Activated T-cell treated with anti-CD3 and anti-CD28 coated beads for 1 hour (primary cell): ENCODE results near the gene FOXN1.
"Not testable (repeated sequence)": the region's sequence is repeated elsewhere in the genome, so short reads cannot be mapped to it uniquely, and the experiment has no call there.

ENCODE experiments used
- DNase-seq: peaks from one replicate; pipeline ENCODE4 v3.0.0-alpha.2; 2020; ENCODE audit warnings: low read depth

The FOXN1 gene

DNA sequence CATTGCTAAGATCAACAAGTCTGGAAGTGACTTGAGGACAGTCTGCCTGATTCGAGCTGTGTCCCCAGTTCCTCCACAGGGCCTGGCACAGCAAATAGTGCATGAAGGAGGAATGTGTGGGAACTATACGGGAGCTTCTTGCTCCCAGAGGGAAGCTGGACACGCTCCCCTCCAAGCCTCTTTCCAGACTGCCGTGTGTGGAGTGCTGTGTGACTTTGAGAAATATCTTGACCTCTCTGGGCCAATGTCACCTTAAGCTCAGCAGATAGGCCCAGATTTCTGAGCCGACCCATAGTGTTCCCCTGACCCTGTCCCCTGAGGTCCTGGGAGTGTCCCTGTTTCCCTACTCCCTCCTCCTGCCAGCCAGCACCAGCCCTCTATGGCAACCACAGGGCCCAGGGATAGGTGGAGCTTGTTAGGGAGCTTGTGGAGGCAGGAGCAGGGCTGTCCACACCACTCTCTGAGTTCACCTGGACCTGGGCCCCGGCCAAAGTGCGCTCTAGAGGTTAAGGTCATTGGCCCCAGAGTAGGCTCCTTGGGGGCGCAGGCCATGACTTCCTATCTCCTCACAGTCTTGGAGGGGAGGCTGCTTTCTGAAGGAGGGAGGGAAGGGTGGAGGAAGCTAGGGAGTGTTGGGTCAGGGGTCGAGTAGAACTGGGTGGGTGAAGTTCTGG lies 6.3 kb upstream of the FOXN1 start:
- DNase-seq: no peak

DNA sequence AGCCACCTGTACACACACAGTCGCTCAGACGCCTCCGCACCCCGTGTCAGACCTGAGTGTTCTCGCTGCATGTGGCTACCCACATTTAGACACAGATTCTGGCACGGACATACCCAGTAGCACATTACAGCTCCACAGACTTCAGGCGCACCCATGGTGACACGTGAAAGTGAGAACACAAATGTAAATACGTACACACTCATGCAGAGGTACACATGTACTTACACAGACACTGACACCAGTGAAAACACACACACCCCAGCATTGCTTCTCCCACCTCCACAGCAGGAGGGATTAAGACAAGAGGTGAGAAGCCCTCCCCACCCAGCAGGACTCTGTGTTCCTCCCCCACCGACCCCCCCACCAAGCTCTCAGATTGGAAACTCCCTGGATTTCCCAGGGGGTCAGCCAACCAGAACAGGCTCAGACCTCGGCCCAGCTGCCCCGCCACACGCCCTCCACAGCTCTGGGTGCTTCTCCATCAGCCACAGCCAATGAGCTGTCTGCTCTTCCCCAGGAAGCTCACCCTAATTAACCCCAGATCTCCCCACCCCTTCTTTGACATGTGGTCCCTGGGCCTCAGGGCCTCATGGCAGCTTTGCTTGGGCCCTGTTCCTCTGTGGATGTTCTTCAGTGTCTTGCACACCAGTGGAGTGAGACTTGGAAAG lies 5.3 kb upstream of the FOXN1 start:
- DNase-seq: no peak

DNA sequence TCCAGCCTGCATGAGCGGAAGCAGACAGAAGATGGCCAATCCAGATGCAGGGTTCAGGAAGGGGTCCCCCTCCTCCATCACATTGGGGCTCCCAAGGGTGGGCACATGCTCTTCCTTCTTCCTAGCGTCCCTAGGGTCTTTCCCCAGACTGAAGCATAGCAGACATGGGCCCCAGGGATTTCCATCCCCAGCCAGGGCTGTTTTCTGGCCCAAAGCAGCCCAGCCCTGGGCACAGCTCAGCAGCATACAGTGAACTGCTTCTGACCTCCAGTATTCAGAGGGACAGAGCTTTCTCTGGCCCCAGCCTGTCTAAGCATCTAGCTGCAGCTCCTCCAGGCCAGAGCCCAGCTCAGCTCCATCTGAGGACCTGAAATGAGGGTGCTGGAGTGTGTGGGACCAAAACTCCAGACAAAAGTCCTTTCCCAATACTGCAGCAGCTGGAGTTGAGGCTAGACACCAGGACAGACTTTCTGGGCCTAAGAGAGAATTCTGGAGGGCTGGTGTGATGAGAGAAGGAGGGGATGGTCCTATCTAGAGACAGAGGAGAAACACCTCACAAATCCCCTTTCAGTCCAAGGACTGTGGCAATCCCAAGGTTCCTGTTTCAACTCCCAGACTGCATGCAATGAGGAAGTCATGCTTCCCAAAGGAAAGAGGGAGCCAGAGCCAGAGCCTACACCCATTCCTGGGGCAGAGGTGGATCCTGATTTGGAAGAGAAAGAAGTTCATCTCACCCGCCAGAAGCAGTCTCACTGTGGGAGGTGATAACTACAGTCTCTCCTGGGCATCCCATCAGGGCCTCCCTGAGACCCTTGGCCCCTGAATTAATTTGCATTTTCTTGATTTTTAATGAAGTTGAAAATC lies 4.5 kb upstream of the FOXN1 start:
- no peak for DNase-seq

DNA sequence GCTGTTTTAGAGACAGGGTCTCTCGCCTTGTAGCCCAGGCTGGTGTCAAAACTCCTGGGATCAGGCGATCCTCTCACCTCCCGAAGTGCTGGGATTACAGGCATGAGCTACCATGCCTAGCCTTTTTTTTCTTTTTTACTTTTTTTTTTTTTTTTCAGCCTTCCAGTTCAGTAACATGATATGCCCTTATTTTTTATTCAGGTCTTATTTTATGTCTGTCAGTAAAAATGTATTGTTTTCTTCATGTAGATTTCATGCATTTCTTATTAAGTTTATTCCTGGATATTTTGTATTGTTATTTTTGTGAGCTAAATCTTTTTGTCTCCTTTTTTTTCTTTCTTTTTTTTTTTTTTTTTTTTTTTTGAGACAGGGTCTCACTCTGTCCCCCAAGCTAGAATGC lies 2.7 kb upstream of the FOXN1 start:
- DNase-seq: no peak

DNA sequence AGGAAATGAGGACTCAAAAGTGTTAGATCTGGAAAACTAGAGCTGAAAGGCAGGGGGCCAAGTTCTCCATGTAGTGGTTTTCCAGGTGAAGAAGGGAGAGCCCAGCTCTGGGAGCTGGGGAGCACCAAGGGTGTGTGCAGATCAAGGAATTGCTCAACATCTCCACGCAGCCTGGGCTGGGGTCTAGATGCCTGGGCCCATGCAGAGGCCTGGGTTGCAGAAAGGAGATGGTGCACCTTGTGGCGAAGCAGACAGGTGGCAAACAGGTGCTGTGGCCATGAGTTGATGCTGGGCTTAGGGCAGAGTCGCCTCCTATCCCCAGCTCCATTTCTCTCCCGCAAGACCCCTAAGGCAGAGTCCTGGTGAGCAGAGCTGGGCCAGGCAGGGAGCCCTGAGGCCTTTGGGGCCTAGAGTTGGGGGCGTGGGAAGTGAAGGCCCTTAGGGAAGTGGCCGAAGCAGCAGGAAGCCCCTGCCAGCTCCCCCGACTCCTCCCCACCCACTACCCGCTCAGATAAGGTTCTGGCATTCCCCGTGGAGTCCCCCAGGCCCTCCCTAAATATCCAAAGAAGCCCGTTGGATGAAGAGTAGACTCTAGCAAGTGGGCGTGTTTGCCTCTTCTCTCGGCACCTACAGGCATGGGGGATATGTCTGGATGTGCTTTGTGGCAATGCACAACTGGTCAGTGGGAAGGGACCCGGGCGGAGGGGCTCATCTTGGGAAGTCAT lies 777 bp downstream of the FOXN1 start:
- DNase-seq: no peak

DNA sequence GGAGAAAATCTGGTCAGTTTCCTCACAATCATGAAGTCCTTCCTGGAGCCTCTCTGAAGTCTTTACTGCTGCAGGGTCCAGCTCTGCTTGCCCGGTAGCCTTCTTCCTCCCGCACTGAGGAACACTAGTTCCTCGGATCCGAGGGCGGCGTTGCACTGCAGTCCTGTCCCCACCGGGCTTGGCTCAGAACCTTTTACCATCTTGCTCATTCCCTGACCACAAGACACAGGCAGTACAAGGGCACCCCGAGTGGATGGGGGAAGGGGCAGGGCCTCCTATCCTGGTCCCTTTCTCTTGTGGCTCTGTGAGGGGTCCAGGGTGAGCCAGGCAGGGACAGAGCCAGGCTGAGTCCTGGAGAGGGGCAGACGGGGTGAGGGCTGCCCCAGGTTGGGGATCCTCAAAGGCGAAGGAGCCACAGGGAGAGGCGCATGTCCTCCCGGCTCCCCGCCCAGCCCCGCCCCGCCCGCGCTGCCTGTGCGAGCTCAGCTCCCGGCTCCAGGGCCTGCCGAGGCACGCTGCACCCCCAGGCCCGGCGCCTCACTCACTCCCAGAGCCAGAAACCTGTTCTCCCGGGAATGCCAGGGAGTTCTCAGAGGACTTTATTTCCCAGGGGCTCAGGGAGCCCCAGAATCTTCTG lies 1.5 kb downstream of the FOXN1 start:
- DNase-seq: no peak

DNA sequence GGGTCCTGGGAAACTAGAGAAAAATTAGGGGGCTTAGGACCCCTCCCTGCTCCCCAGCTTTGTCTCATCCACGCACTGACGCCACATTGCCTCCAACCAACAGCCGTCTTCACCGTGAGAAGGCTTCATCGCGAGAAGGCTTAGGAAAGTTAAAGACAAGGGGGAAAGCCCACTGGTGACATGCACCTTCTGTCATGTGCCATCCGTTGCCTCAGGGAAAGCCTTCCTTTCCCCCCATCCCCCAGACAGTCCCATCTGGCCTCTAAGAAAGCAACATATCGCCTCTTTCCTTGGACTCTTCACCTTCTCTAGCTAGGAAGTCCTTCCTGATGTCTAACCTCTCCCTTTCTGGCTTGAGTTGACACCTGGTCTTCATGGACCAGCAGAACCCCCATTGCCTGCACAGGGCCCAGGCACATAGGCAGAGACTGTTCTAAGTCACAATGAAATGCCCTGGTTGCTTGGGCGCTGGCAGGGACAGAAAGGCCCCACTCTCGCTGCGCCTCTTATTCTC lies 2.1 kb downstream of the FOXN1 start:
- DNase-seq: no peak

DNA sequence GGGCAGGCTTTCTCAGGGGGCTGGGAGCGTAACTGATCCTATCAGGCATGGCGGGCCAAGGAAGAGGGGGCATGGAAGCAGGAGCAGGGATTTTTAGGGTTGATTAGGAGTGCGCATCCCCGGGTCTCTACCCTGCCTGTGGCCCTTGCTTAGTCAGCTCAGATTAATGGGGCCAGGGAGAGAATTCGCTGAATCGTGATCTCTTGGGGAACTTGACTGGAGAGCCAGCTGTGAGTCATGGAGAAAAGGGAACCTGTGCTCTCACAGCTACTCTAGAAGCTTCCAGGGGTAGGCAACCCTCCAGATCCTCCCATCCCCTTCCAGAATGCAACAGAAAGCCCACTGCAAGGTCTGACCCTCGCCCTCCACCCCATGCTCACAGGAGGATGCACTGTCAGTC lies 3.6 kb downstream of the FOXN1 start:
- DNase-seq: no peak

DNA sequence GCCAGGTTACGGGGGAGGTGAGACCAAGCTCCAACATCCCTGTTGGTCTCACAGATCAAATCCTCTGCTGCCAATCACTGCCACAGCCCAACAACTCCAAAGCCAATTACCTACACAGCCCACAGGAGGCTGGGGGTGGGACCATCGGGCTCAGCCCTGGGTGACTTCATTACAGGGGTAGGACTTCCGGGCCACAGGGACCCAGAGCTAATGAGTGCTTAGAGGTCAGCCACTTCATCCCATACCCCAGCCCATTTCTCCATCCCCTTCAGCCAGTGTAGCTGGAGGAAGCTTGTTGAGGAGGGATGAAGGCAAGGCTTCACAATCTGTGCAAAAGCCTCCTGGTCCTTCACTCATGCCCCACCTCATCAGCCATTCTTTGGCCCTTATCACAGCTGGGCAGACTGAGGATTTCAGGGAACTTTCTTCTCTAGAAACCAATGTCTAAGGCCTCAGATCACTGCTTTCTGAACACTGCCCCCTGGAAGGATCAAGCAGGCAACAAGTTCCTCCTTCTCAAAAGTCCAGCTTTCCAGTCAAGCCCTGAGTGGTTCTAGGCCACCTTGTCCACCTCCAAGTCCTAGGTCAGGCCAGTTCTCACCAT lies 5.8 kb downstream of the FOXN1 start:
- DNase-seq: no peak

DNA sequence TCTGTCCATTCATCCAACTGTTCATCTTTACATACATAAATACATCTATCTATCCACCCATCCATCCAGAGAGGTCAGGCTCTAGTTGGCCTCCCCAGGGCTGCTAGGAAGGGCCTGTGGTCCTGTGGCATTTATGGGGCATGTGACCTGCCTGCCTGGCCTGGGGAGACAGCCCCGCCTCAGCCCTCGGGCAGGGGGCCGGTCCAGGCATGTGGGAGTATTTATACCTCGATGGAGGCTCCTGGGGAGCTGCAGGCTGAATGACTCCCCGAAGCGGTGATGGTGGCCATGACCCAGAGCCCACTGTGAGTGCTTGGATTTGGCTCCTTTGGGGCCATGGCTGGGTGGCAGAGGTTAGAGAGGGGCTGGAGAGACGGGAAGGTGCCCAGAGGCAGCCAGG lies 7.3 kb downstream of the FOXN1 start:
- DNase-seq: no peak

DNA sequence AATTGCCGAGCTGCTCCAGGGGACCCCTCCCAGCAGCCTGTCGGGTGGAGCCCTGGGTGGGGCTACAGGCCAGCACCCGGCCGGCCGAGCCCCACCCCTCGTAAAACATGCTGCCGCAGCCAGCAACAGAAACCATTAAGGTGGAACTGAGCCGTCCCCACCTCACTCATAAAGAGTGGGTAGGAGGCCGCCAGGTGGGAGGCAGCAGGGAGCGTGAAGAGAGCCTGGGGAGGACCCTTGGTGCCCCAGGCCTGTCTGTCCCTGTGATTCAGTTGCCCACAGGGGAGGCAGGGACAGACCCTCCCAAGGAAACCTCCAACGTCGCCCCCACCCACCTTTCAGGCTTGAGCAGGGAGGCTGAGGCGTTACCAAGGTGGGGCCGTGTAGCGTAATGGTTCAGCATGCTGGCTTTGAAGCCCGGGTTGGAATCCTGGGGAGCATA lies 8.4 kb downstream of the FOXN1 start:
- DNase-seq: no peak

DNA sequence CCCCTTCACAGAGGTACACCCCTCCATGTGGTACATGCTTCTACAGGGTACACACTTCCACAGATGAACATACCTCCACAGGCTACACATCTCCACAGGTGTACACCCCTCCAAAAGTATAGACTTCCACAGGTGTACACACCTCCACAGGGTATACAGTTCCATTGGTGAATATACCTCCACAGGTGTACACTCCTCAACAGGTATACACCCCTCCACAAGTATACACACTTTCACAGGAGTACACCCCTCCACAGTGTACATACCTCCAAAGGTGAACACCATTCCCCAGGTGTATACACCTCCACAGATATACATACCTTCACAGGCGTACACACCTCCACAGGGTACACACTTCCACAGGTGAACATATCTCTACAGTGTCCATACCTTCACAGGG lies 9.4 kb downstream of the FOXN1 start:
- DNase-seq: no peak

DNA sequence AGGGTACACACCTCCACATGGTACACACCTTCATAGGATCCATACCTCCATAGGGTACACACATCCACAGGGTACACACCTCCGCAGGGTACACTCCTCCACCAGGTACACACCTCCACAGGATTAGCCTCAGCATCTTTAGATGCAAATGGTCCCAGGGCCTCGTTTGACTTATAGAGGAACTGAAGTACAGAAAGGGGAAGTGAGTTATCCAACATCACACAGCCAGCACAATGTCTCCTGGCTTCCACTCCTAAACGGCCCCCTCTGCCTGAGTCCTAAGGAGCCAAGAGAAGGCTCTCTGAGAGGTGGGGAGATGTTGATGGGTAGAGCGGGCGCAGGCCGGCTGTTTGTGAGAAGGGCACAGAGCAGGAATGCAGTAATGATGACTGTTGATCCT lies 12.0 kb downstream of the FOXN1 start:
- no peak for DNase-seq

DNA sequence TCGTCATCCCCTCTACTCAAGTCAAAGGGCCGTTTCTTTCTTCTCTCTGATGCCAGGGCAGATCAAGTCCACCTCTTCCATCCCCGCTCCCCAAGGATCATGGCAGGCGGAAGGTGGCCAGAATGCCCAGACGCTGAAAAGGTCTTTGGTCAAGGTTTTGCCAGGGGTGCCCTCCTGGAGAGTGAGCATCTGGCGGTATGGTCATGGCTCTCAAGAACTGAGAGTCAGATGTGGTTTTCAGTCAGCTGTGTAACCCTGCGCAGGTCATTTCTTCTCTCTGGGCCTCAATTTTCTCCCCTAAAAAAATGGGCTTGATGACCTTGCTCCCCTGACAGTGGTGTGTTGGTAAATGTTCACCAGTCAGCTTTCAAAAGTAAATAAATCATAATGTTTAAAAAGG lies 12.4 kb downstream of the FOXN1 start:
- no peak for DNase-seq

DNA sequence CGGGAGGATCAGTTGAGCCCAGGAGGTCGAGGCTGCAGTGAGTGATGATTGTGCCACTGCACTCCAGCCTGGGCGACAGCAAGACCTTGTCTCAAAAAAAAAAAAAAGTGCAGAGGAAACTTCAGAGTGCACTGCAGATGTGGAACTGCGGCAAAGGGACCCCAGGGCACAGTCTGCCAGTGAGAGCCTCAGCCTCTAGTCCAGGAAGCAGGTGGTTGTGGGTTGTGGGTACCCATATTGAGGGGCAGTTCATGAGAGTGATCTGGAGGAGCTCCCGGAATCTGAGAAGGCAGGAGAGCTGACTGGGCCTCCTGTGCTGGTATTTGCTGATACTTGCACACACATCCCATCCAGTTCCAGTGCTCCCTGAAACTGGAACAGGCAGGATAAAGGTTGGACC lies 13.1 kb downstream of the FOXN1 start:
- no peak for DNase-seq

DNA sequence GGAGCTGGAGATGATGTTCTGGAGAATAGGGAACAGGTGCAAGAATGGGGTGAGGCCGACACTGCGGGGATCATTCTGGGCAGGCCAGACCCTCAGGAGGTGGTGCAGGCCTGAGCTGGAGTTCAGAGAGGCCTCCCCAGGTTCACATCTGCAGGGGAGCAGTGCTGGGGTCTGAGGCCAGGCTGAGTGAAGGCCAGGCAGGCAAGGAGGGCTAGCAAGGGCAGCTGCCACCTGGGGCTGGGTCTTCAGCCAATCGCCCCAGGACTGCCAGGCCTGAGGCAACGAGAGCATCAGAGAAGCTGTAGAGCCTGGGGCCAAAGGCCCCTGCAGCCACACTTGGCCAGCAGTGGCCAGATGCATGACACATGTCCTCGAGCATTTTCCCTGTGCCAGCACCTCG lies 14.5 kb downstream of the FOXN1 start:
- DNase-seq: no peak

DNA sequence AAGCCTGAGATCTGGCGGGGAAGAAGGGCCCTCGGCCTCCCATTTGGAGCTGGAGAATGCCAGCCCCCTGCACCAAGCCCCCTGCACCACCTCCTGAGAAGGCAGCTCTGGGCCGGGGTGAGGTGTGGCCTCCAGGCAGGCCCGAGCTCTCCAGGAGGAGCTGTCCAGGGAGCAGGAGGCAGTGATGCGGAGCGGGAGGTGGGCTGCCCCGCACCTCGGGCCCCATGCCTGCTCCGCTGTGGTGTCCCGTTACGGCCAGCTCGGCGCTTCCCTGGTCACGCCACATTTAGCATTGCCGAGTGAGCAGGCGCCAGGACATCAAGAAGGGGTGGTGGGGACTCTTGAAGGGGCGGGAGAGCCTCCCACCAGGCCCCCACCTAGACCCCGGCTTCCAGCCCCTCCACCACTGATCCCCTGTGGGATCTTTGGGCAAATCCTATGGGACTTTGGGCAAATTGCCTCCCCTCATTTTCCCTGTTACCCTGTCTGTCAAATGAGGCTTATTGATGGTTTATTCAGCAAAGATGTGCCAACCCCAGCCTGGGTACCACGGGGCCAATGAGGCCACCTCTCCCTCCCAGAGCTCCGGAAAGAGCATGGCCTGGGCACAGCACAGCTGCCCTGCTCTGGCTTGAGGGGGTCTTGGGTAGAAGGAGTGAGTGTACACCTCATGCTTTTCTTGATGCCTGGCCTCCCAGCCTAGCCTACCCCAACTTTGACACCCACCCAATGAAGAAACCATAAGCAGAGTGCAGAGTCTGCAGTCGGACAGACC lies 15.3 kb downstream of the FOXN1 start:
- no peak for DNase-seq

DNA sequence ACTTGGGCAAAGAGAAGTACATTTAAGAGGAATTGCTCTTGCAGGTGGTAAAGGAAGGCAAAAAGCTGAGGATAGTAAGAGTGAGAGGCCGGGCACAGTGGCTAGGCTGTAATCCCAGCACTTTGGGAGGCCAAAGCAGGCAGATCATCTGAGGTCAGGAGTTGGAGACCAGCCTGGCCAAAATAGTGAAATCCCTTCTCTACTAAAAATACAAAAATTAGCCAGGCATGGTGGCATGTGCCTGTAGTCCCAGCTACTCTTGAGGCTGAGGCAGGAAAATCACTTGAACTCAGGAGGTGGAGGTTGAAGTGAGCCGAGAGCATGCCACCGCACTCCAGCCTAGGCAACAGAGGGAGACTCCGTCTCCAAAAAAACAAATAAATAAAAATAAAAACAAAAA lies 16.1 kb downstream of the FOXN1 start:
- not testable (repeated sequence) for DNase-seq

DNA sequence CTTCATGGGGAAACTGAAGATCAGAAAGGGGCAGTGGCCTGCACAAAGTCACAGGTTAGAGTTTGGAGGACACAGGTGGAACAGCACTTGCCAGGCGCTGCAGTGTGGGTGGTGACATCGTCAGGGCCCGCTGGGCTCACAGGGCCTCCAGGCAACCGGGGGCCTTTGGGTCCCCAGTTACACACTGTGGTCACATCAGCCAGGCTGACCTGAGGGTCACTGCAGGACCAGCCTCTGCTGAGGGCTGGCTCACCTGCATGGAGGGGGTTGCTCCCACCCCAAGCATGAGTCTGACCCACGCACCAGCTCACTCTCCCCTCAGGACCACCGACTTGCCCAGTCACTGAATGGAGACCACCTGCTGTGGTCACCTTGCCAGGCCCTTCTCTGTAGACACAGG lies 17.0 kb downstream of the FOXN1 start:
- DNase-seq: no peak

DNA sequence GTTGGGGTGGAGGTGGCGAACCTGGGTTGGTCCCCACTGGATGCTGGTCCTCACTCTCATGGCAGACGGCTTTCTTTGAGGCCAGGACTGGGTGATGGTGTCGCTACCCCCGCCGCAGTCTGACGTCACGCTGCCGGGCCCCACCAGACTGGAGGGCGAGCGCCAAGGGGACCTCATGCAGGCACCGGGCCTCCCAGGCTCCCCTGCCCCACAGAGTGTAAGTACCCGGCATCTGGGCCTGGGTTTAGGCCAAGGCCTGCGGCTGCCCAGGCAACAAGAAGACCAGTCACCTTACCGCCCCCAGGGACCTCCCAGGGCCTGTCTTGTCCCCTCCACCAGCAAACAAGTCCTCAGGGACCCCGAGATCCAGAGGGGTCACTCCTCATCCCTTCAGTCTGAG lies 17.7 kb downstream of the FOXN1 start:
- no peak for DNase-seq
